BE2C (cell line): Measurements from ENCODE around the gene GPR107.

ENCODE experiments used
- DNase-seq: peaks from one replicate; pipeline ENCODE4 v3.0.0-alpha.2; 2020
- H3K27me3 ChIP-seq: fragments of 250-450 bp; sonication (Bioruptor Pico); 2 replicates; pipeline ENCODE4 v1.5.1; 2020; ENCODE audit warnings: mild to moderate bottlenecking
- H3K36me3 ChIP-seq: fragments of 250-450 bp; sonication (Bioruptor Pico); 2 replicates; pipeline ENCODE4 v1.5.1; 2020; ENCODE audit warnings: mild to moderate bottlenecking
- H3K4me1 ChIP-seq: fragments of 250-450 bp; sonication (Bioruptor Pico); 2 replicates; pipeline ENCODE4 v1.5.1; 2020
- H3K4me3 ChIP-seq: 2 replicates; pipeline ENCODE4 v1.5.1; 2011; ENCODE audit warnings: low read depth, low read length
- H3K9me3 ChIP-seq: fragments of 250-450 bp; sonication (Bioruptor Pico); 2 replicates; pipeline ENCODE4 v1.5.1; 2020
- TF ChIP-seq, protein P1 (sequence below): IDR thresholded peaks from 2 replicates; pipeline ENCODE4 v1.5.1; 2012; ENCODE audit warnings: mild to moderate bottlenecking, low read depth, low read length

GPR107 gene

DNA sequence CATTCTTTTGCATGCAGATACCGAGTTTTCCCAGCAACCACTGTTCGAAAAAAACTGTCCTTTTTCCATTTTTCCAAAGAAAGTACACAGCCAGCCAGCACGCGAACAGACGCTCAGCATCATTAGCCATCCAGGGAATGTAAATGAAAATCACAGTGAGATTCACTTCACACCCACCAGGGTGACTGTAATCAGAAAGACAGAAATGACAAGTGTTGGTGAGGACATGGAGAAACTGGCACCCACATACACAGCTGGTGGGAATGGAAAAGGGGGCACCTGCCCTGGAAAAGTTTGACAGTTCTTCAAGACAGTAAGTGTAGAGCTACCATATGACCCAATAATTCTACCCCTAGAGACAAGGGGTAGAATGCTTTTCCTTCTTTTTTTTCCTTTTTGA is 93.5 kb downstream of the GPR107 start:
- H3K4me1 ChIP-seq = peaks cover 3% of the 10 kb centered on the region; the same call in 1 of the 2 replicates
- H3K4me3 ChIP-seq = no peak overlapping the region
- no peaks in the 10 kb centered on the region for H3K9me3 ChIP-seq
- no peaks in the 10 kb centered on the region for H3K27me3 ChIP-seq
- no peak for DNase-seq
- TF ChIP-seq, protein P1, sequence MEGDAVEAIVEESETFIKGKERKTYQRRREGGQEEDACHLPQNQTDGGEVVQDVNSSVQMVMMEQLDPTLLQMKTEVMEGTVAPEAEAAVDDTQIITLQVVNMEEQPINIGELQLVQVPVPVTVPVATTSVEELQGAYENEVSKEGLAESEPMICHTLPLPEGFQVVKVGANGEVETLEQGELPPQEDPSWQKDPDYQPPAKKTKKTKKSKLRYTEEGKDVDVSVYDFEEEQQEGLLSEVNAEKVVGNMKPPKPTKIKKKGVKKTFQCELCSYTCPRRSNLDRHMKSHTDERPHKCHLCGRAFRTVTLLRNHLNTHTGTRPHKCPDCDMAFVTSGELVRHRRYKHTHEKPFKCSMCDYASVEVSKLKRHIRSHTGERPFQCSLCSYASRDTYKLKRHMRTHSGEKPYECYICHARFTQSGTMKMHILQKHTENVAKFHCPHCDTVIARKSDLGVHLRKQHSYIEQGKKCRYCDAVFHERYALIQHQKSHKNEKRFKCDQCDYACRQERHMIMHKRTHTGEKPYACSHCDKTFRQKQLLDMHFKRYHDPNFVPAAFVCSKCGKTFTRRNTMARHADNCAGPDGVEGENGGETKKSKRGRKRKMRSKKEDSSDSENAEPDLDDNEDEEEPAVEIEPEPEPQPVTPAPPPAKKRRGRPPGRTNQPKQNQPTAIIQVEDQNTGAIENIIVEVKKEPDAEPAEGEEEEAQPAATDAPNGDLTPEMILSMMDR = no peak
- no peaks in the 10 kb centered on the region for H3K36me3 ChIP-seq

DNA sequence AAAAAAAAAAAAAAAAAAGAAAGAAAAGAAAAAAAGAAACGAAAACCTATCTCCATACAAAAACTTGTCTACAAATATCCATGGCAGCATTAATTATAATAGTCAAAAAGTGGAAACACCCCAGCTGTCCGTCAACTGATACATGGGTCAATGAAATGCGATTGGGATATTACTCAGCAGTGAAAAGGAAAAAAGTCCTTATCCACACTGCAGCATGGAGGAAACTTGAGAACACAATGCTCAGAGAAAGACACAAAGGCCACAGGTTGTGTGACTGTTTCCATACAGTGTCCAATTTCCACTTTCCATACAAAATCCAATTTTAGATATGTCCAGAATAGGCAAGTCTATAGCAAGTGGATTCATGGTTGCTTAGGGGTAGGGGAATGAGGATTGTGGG is 94.2 kb downstream of the GPR107 start:
- Histone ChIP-seq H3K36me3 (no peaks in the 10 kb centered on the region), H3K27me3 (no peaks in the 10 kb centered on the region), H3K9me3 (no peaks in the 10 kb centered on the region), H3K4me3 (no peak overlapping the region), H3K4me1 (no peaks in the 10 kb centered on the region; the same call in 1 of the 2 replicates)
- TF ChIP-seq, protein P1 = no peak
- no peak for DNase-seq

DNA sequence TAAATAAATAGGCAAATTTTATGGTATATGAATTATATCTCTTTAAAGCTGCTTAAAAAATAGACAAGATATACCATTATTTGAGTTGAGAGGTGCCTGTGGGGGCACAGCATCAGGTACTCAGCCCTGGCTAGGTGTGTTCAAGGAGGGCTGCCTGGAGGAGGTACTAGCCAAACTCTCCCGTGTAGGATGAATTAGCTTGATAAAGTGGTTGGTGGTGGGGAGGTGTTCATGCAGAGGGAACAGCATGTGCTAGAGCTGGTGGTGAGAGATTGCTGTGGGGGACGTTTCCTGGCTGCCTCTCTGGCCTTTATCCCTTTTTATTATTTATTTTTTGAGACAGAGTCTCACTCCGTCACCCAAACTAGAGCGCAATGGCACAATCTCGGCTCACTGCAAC is 95.3 kb downstream of the GPR107 start:
- no peaks in the 10 kb centered on the region for H3K9me3 ChIP-seq
- H3K4me3 ChIP-seq = no peak overlapping the region
- no peaks in the 10 kb centered on the region for H3K4me1 ChIP-seq
- TF ChIP-seq, protein P1 = no peak
- H3K27me3 ChIP-seq = no peaks in the 10 kb centered on the region
- H3K36me3 ChIP-seq = no peaks in the 10 kb centered on the region
- DNase-seq = no peak

DNA sequence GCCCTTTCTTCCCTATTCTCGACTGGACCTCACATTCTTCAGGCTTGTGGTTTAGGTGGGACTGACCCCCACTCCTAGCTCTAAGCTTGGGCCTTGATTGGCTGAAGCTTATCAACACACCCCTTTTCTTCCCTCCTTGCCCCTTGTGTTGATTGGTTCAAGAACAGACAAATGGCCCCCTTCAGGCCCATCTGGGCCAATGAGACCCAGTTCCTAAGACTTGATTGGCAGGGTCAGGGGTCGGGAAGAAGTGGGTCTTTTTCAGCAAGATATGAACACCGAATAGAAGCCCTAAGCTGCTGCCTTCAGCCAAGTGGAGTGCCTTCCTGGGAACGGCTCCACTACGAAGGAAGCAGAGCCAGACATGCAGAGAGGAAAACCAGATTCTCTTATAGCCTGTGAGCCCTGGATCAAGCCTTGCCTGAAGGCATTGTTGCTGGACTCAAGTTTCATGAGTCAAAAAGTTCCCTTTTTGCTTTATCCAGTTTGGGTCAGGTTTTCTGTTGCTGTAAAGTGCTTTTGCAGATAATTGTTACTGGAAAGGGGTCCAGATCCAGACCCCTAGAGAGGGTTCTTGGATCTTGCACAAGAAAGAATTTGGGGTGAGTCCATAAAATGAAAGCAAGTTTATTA is 96.1 kb downstream of the GPR107 start:
- no peak for DNase-seq
- no peaks in the 10 kb centered on the region for H3K36me3 ChIP-seq

DNA sequence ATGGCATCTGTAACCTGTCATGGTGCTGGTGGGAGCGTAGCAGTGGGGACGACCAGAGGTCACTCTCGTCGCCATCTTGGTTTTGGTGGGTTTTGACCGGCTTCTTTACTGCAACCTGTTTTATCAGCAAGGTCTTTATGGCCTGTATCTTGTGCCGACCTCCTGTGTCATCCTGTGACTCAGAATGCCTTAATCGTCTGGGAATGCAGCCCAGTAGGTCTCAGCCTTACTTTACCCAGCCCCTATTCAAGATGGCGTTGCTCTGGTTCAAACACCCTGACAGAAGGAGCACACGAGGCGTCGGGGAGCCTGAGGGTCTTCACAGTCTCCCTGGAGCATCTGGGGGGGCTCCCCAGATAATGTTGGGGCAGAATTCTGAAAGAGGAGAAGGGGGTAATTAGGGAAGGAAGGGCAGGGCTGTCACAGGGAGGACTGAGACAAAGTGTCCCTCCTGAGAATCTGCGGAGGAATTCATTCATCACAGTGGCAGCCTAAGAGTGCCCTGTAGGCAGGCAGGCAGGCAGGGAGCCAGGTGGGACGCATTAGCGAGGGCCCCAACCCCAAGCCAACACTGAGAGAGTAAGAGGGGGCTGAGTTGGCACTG is 97.2 kb downstream of the GPR107 start:
- DNase-seq = no peak
- Histone ChIP-seq H3K9me3 (no peaks in the 10 kb centered on the region), H3K36me3 (no peaks in the 10 kb centered on the region), H3K4me1 (no peaks in the 10 kb centered on the region), H3K4me3 (no peak overlapping the region), H3K27me3 (no peaks in the 10 kb centered on the region)
- TF ChIP-seq, protein P1 = no peak

More for the DNA sequence above, 96.1 kb downstream of the GPR107 start:
- no peaks in the 10 kb centered on the region for H3K4me1 ChIP-seq
- TF ChIP-seq, protein P1 = no peak
- H3K9me3 ChIP-seq = no peaks in the 10 kb centered on the region
- no peak overlapping the region for H3K4me3 ChIP-seq
- H3K27me3 ChIP-seq = no peaks in the 10 kb centered on the region

DNA sequence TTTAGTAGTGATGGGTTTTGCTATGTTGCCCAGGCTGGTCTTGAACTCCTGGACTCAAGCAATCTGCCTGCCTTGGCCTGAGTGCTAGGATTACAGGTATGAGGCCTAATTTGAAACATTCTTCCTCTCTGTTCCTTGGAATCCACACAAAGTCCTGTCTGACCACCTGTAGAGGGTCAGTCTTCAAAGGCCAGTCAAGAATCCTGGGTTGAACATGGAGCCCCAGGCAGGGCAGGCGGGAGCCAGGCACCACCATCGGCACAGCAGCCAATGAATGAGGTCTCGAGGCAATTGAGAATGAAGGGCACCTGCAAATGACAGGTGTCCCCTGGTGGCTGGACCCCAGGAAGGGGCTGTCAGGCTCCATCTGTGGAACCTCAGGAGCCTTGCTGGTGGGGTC is 101.1 kb downstream of the GPR107 start:
- Histone ChIP-seq H3K9me3 (no peaks in the 10 kb centered on the region), H3K27me3 (no peaks in the 10 kb centered on the region), H3K36me3 (no peaks in the 10 kb centered on the region), H3K4me1 (no peaks in the 10 kb centered on the region), H3K4me3 (no peak overlapping the region)
- TF ChIP-seq, protein P1 = no peak
- DNase-seq = no peak
